Astrocyte (in vitro differentiated cells and primary cell): ENCODE data around the gene CLEC4G. TPM values are rescaled to one million over a fixed set of nuclear protein-coding genes. Genes with fewer than 3 reads are reported as not detected.

Experiments
- DNase-seq: peaks from one replicate; pipeline ENCODE4 v3.0.0-alpha.2; 2010; ENCODE audit warnings: low read depth
- FAIRE-seq: peaks from 2 replicates; lab custom pipeline; 2011; peaks lifted over from hg19 to GRCh38; lab: Jason Lieb, UNC
- H2AFZ ChIP-seq: 2 replicates; pipeline ENCODE4 v1.6.0; 2012; ENCODE audit warnings: low read depth, low read length, inconsistent platforms
- H3K27ac ChIP-seq: 2 replicates; pipeline ENCODE4 v1.5.1; 2011; ENCODE audit warnings: low read depth, low read length, inconsistent platforms
- H3K27me3 ChIP-seq: 2 replicates; pipeline ENCODE4 v1.6.0; 2011; ENCODE audit warnings: low read length, inconsistent platforms; ENCODE audit not compliant: insufficient read depth
- H3K36me3 ChIP-seq: 2 replicates; pipeline ENCODE4 v1.5.1; 2011; ENCODE audit warnings: low read length, inconsistent platforms; ENCODE audit not compliant: insufficient read depth
- H3K4me1 ChIP-seq: 2 replicates; pipeline ENCODE4 v1.5.1; 2011; ENCODE audit warnings: low read length, inconsistent platforms; ENCODE audit not compliant: insufficient read depth
- H3K4me2 ChIP-seq: 2 replicates; pipeline ENCODE4 v1.6.0; 2012; ENCODE audit warnings: low read length, inconsistent platforms
- H3K4me3 ChIP-seq: 2 replicates; pipeline ENCODE4 v1.5.1; 2011; ENCODE audit warnings: low read depth, mild to moderate bottlenecking, low read length, inconsistent platforms; ENCODE audit not compliant: insufficient read depth
- H3K79me2 ChIP-seq: 2 replicates; pipeline ENCODE4 v1.6.0; 2012; ENCODE audit warnings: mild to moderate bottlenecking, low read length, inconsistent platforms; ENCODE audit not compliant: insufficient read depth
- H3K9ac ChIP-seq: 2 replicates; pipeline ENCODE4 v1.6.0; 2012; ENCODE audit warnings: mild to moderate bottlenecking, low read length, inconsistent platforms
- H3K9me3 ChIP-seq: 2 replicates; pipeline ENCODE4 v1.5.1; 2012; ENCODE audit warnings: low read depth, mild to moderate bottlenecking, low read length, inconsistent platforms; ENCODE audit not compliant: insufficient read depth
- H4K20me1 ChIP-seq: 2 replicates; pipeline ENCODE4 v1.6.0; 2012; ENCODE audit warnings: low read length, inconsistent platforms; ENCODE audit not compliant: insufficient read depth
- H3K27ac Mint-ChIP-seq: one replicate; pipeline ENCODE4 v1.8.0; 2021; ENCODE audit warnings: mild to moderate bottlenecking, mixed read lengths; ENCODE audit not compliant: unreplicated experiment
- H3K27me3 Mint-ChIP-seq: one replicate; pipeline ENCODE4 v1.8.0; 2021; ENCODE audit warnings: low read depth, mixed read lengths; ENCODE audit not compliant: unreplicated experiment
- H3K36me3 Mint-ChIP-seq: one replicate; pipeline ENCODE4 v1.8.0; 2021; ENCODE audit warnings: low read depth, mixed read lengths; ENCODE audit not compliant: unreplicated experiment
- H3K4me1 Mint-ChIP-seq: one replicate; pipeline ENCODE4 v1.8.0; 2021; ENCODE audit warnings: low read depth, mixed read lengths; ENCODE audit not compliant: unreplicated experiment
- H3K4me3 Mint-ChIP-seq: one replicate; pipeline ENCODE4 v1.8.0; 2021; ENCODE audit warnings: mild to moderate bottlenecking, moderate library complexity, mixed read lengths; ENCODE audit not compliant: unreplicated experiment
- H3K9me3 Mint-ChIP-seq: one replicate; pipeline ENCODE4 v1.8.0; 2021; ENCODE audit warnings: mild to moderate bottlenecking, mixed read lengths; ENCODE audit not compliant: unreplicated experiment
- EZH2 ChIP-seq: IDR thresholded peaks from 2 replicates; pipeline ENCODE4 v1.6.1; 2012; ENCODE audit warnings: mild to moderate bottlenecking, low read length, inconsistent platforms; ENCODE audit not compliant: insufficient read depth
- total RNA-seq: library from RNA; stranded (reverse); gene quantifications from 2 replicates; pipeline ENCODE4 v1.2.1, GENCODE V29; 2021
- TF ChIP-seq, protein P1 (sequence below): IDR thresholded peaks from 2 replicates; pipeline ENCODE4 v1.5.1; 2011; ENCODE audit warnings: low read depth, mild to moderate bottlenecking, inconsistent platforms, low read length, moderate library complexity; ENCODE audit not compliant: insufficient read depth

The CLEC4G gene
- total RNA-seq, 1 donor from 2014 or later: not detected

DNA sequence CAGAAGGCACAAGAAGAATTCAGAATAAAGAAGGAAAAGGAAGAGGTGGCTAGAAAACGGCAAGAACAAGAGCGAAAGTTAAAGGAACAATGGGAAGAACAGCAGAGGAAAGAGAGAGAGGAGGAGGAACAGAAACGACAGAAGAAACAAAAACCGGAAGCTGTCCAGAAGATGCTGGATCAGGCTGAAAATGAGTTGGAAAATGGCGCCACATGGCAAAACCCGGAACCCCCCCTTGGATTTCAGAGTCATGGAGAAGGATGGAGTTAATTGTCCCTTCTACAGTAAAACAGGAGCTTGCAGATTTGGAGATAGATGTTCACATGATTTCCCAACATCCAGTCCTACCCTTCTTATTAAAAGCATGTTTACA is 8.8 kb upstream of the CLEC4G start:
- no peaks in the 10 kb centered on the region for H4K20me1 ChIP-seq
- H3K9me3 Mint-ChIP-seq: peaks cover 3% of the 10 kb centered on the region
- DNase-seq (no peak), FAIRE-seq (no peak)
- H3K4me2 ChIP-seq: no peak overlapping the region
- H3K79me2 ChIP-seq: no peaks in the 10 kb centered on the region
- H3K27ac ChIP-seq: no peak overlapping the region
- H2AFZ ChIP-seq: no peak overlapping the region
- H3K36me3 ChIP-seq: no peaks in the 10 kb centered on the region
- peaks cover 63% of the 10 kb centered on the region for H3K27me3 Mint-ChIP-seq
- H3K4me1 ChIP-seq: no peaks in the 10 kb centered on the region
- H3K4me3 ChIP-seq: no peak overlapping the region
- TF ChIP-seq, protein P1, sequence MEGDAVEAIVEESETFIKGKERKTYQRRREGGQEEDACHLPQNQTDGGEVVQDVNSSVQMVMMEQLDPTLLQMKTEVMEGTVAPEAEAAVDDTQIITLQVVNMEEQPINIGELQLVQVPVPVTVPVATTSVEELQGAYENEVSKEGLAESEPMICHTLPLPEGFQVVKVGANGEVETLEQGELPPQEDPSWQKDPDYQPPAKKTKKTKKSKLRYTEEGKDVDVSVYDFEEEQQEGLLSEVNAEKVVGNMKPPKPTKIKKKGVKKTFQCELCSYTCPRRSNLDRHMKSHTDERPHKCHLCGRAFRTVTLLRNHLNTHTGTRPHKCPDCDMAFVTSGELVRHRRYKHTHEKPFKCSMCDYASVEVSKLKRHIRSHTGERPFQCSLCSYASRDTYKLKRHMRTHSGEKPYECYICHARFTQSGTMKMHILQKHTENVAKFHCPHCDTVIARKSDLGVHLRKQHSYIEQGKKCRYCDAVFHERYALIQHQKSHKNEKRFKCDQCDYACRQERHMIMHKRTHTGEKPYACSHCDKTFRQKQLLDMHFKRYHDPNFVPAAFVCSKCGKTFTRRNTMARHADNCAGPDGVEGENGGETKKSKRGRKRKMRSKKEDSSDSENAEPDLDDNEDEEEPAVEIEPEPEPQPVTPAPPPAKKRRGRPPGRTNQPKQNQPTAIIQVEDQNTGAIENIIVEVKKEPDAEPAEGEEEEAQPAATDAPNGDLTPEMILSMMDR: no peak
- no peak for TF ChIP-seq EZH2
- no peaks in the 10 kb centered on the region for H3K36me3 Mint-ChIP-seq
- no peak overlapping the region for H3K27ac Mint-ChIP-seq
- H3K4me1 Mint-ChIP-seq: no peaks in the 10 kb centered on the region
- H3K4me3 Mint-ChIP-seq: no peak overlapping the region
- H3K27me3 ChIP-seq: peaks cover 2% of the 10 kb centered on the region
- no peak overlapping the region for H3K9ac ChIP-seq
- H3K9me3 ChIP-seq: no peaks in the 10 kb centered on the region

DNA sequence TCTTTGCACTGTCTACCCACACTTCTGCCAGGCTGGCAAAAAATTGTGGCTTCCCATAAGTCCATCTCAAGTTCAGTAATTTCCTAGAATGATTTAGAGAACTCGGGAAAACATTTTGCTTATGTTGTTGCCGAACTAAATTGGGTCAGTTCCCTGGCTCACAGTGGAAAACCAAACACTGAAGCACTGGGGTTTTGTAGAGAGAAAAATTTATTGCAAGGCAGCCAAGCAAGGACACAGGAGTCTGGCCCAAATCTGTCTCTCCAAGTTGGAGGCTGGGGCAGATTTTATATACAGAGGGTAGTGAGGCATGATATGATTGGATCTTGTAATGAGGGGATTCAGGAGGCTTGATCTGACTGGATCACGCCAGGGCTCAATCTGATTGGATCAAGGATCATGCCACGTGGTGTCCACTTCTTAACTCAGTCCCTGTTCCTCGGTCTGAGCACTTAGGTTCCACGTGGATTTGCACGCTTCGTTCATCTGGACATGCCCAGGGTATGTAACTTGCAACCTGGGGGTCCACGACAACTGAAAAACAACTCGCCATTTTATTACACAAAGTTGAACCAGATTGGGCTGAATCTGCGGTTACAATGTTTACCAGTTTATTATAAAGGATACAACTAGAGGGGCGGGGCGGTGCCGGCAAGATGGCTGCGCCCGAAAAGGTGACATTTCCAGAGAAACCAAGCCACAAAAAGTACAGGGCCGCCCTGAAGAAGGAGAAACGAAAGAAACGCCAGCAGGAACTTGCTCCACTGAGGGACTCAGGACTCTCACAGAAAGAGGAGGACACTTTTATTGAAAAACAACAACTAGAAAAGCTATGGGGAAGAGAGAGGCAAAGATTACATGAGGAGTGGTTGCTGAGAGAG is 8.1 kb upstream of the CLEC4G start:
- H3K36me3 ChIP-seq: no peaks in the 10 kb centered on the region
- no peak overlapping the region for H3K4me3 ChIP-seq
- no peaks in the 10 kb centered on the region for H4K20me1 ChIP-seq
- Mint-ChIP-seq H3K27ac (no peak overlapping the region), H3K9me3 (peaks cover 3% of the 10 kb centered on the region), H3K4me3 (no peak overlapping the region), H3K27me3 (peaks cover 66% of the 10 kb centered on the region), H3K36me3 (no peaks in the 10 kb centered on the region), H3K4me1 (no peaks in the 10 kb centered on the region)
- no peak for TF ChIP-seq EZH2
- TF ChIP-seq, protein P1: no peak
- no peak overlapping the region for H3K27ac ChIP-seq
- DNase-seq (no peak), FAIRE-seq (no peak)
- H3K9me3 ChIP-seq: no peaks in the 10 kb centered on the region
- no peak overlapping the region for H2AFZ ChIP-seq
- peaks cover 3% of the 10 kb centered on the region for H3K27me3 ChIP-seq
- no peaks in the 10 kb centered on the region for H3K4me1 ChIP-seq
- no peak overlapping the region for H3K4me2 ChIP-seq
- H3K79me2 ChIP-seq: no peaks in the 10 kb centered on the region
- no peak overlapping the region for H3K9ac ChIP-seq

DNA sequence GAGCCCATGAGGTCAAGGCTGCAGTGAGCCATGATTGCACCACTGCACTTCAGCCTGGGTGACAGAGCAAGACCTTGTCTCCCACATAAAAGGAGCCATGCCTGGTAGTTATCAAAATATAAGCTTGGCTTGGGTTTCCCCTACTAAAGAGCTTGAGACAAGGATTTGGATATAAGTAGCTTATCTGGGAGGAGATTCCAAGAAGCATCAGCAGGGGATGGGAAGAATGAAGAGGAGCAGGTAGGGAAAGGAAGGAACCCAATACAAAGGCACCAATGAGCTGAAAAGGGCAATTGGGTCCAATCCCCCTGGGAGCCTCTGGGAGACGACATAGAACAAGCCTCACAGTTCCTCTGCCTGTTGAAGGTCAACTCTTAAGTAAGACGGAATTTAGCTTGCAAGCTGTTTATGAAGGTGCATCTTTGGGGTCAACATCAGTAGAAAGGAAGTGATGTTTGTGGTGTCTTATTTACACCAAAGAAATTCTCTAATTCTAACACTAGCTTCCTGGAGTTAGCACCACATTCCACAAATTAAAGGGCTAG is 7.4 kb upstream of the CLEC4G start:
- Histone ChIP-seq H3K27ac (no peak overlapping the region), H4K20me1 (no peaks in the 10 kb centered on the region), H3K4me2 (no peak overlapping the region), H2AFZ (no peak overlapping the region), H3K79me2 (no peaks in the 10 kb centered on the region), H3K36me3 (no peaks in the 10 kb centered on the region), H3K4me1 (no peaks in the 10 kb centered on the region), H3K9ac (no peak overlapping the region), H3K27me3 (peaks cover 6% of the 10 kb centered on the region), H3K4me3 (no peak overlapping the region), H3K9me3 (no peaks in the 10 kb centered on the region)
- H3K27me3 Mint-ChIP-seq: peaks cover 64% of the 10 kb centered on the region
- no peak overlapping the region for H3K27ac Mint-ChIP-seq
- DNase-seq: no peak
- no peak overlapping the region for H3K4me3 Mint-ChIP-seq
- peaks cover 3% of the 10 kb centered on the region for H3K9me3 Mint-ChIP-seq
- H3K36me3 Mint-ChIP-seq: no peaks in the 10 kb centered on the region
- H3K4me1 Mint-ChIP-seq: no peaks in the 10 kb centered on the region
- TF ChIP-seq, protein P1: no peak
- TF ChIP-seq EZH2: no peak
- FAIRE-seq: no peak
